Tibial nerve (tissue), 3 donors: Measurements from ENCODE around the gene ARMH3.

Experiments used
- POLR2A ChIP-seq, 2 donors: fragments of 450-650 bp; IDR thresholded peaks; one replicate each; pipeline ENCODE4 v1.6.1; 2017; ENCODE audit warnings: antibody characterized with exemption in 2 of 2, mild to moderate bottlenecking in 2 of 2, moderate library complexity in 2 of 2
- TF ChIP-seq, protein P1 (sequence below), 5 experiments: fragments of 200-600 bp in 3 of 5; fragments of 450-650 bp in 2 of 5; sonication (generic) in 3 of 5; IDR thresholded peaks; one replicate each; pipeline ENCODE4 v1.5.1; 2016 to 2019; ENCODE audit warnings: antibody characterized with exemption in 5 of 5, mild to moderate bottlenecking in 3 of 5, moderate library complexity in 2 of 5

DNA sequence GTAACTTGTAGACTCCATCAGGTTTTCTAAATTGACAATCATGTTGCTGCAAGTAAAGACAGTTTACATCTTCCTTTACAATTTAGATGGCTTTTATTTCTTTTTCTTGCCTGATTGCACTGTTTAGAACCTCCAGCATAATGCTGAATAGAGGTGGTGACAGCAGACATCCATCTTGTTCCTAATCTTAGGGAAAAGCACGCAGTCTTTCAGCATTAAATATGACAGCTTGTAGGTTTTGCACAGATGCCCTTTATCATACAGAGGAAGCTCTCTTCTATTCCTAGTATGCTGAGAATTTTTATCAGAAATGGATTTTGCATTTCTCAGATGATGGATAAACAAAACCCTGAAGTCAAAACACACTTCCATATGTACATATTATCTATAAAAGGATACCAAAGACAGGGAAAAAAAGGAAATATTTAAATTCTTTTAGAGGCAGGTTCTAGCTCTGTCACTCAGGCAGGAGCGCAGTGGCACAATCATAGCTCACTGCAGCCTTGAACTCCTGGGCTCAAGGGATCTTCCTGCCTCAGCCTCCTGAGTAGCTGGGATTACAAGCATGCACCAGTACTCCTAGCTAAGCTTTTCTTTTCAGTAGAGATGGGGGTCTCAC, 143.3 kb downstream of the ARMH3 start:
- TF ChIP-seq, protein P1, sequence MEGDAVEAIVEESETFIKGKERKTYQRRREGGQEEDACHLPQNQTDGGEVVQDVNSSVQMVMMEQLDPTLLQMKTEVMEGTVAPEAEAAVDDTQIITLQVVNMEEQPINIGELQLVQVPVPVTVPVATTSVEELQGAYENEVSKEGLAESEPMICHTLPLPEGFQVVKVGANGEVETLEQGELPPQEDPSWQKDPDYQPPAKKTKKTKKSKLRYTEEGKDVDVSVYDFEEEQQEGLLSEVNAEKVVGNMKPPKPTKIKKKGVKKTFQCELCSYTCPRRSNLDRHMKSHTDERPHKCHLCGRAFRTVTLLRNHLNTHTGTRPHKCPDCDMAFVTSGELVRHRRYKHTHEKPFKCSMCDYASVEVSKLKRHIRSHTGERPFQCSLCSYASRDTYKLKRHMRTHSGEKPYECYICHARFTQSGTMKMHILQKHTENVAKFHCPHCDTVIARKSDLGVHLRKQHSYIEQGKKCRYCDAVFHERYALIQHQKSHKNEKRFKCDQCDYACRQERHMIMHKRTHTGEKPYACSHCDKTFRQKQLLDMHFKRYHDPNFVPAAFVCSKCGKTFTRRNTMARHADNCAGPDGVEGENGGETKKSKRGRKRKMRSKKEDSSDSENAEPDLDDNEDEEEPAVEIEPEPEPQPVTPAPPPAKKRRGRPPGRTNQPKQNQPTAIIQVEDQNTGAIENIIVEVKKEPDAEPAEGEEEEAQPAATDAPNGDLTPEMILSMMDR (IDR thresholded peaks at IDR 0.05): no peak
- TF ChIP-seq POLR2A (IDR thresholded peaks at IDR 0.05): no peak
